HUES64 (cell line): Measurements from ENCODE around the gene HDAC10.
A peak's percentile ranks its signal among the peaks of the same experiment; 100 is the strongest.
"Not testable (repeated sequence)": the region's sequence is repeated elsewhere in the genome, so short reads cannot be mapped to it uniquely, and the experiment has no call there.

Experiments used
- H3K27ac ChIP-seq: 2 replicates; pipeline ENCODE4 v1.7.0; 2013; ENCODE audit warnings: low read depth, low read length, inconsistent platforms
- H3K27me3 ChIP-seq: 2 replicates; pipeline ENCODE4 v1.6.1; 2013; ENCODE audit warnings: mild to moderate bottlenecking, low read length; ENCODE audit not compliant: insufficient read depth
- H3K36me3 ChIP-seq: 2 replicates; pipeline ENCODE4 v1.6.1; 2013; ENCODE audit warnings: mild to moderate bottlenecking, low read length; ENCODE audit not compliant: insufficient read depth
- H3K4me1 ChIP-seq: 2 replicates; pipeline ENCODE4 v1.6.1; 2013; ENCODE audit warnings: mild to moderate bottlenecking, low read length, moderate library complexity; ENCODE audit not compliant: insufficient read depth
- H3K4me3 ChIP-seq: 2 replicates; pipeline ENCODE4 v1.5.1; 2013; ENCODE audit warnings: mild to moderate bottlenecking, low read length, moderate library complexity
- H3K9ac ChIP-seq: 2 replicates; pipeline ENCODE4 v1.6.1; 2013; ENCODE audit warnings: mild to moderate bottlenecking, low read depth, low read length
- H3K9me3 ChIP-seq: 2 replicates; pipeline ENCODE4 v1.6.1; 2013; ENCODE audit warnings: low read depth, low read length; ENCODE audit not compliant: insufficient read depth
- WGBS: fragments of 150-250, 120-280 bp; methylation state at CpG from one replicate; pipeline ENCODE4 v1.1.7; 2013; ENCODE audit warnings: missing lambda C conversion rate; 5-methylcytosine and 5-hydroxymethylcytosine counted together

Gene HDAC10

DNA sequence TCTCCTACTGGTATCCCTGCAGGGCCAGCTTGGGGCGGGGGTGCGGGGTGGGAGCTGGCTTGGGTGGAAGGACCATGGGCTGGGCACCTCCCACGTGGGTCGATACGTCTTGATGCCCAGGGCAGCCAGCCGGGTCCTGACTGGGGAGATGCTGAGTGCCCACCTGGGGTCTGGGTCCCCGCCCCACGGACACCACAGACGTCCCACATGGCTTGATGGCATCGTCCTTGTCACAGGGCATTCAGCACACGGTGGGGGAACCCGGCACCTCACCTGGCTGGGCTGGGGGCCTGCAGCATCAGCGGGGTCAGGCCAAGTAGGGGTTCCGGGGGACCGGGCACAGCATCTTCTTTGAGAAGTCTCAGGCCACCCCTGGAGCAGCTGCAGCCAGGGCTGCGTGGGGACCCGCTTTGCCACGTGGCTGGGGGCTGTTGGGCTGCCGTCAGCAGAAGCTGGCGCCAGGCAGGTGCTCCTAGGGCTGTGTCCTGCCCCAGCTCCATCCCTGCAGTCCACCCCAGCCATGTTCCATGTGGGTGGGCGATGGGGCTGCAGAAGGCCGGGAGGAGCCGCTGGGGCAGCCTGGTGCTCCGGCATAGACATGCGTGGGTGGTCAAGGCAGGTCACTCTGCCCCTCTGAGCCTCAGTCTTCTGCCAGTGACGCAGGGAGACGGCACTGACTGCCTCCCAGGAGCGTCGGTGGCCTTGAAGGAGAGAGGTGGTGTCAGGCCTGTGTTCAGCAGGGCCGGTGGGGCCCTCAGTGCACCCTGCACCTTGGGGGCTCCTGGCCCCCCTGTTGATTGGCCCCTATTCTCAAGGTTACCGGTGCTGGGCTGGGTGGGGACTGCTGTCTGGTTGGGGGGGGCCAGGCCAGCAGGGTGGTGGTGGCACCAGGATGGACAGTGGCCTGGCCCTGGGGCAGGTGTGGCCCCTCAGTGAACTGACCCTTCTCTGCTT lies 41.8 kb downstream of the HDAC10 start:
- Histone ChIP-seq H3K4me3 (no peak overlapping the region), H3K36me3 (peaks cover 51% of the 10 kb centered on the region), H3K9me3 (no peaks in the 10 kb centered on the region), H3K27me3 (no peaks in the 10 kb centered on the region), H3K27ac (no peak overlapping the region), H3K4me1 (no peaks in the 10 kb centered on the region; the same call in 1 of the 2 replicates), H3K9ac (no peak overlapping the region)
- WGBS = 92% methylated on average over 31 of the region's 31 CpGs

DNA sequence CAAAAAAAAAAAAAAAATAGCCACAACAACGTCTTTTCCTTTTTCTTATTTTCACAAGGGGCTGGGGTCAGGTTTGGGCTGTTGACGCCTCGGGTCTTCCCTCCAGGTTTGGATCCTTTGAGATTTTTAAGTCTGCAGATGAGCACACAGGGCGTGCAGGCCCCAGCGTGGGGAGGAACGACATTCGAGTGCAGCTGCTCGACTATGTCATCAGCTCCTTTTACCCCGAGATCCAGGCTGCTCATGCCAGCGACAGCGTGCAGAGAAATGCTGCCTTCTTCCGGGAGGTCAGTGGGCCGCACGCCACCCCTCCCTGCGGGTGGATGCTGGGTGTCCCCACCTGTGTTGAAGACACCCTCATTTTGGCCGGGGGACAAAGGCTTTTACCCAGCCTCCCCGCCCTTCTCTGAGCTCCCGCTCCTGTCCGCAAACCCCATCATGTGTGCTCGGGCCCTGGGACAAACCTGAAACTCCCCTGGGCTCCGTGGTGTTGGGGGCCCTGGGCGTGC lies 42.6 kb downstream of the HDAC10 start:
- Histone ChIP-seq H3K36me3 (peaks cover 52% of the 10 kb centered on the region), H3K9ac (no peak overlapping the region)

DNA sequence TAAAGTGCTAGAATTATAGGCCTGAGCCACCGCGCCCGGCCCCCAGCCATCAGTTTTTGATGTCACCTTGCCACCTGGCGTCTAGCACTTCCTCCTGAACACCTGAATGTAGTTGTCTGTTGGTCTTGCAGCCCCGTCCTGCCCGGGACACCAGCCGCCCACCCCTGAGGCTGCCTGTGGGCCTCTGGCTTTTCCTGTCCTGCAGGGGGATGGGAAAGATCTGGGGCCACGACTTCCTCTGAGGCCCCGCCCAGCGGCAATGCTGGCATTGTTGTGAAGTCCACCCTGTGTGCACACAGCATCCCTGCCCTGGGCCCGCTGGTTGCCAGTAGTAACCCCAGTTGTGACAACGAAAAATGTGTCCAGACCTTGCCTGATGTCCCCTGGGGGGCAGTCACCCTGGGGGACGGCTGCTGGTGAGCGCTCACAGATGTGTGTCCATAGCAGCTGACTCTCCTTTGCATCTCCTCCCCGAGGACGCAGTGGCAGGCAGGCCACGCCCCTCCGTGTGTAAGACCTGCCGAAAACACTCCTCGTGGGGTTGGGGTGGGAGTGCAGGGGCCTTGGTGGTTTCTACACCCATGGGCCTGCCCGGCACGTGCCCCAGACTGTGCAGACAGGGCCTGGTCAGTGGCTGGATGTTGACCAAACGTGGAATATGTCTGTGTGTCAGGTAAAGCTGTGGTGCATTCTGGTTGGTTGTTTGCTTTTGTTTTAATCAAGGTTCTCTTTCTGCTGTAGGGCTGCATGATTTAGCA lies 43.5 kb downstream of the HDAC10 start:
- no peak overlapping the region for H3K27ac ChIP-seq
- peaks cover 51% of the 10 kb centered on the region for H3K36me3 ChIP-seq
- no peaks in the 10 kb centered on the region for H3K27me3 ChIP-seq
- 0 out of 2 replicates have a peak, but pooled peaks cover 3% of the 10 kb centered on the region for H3K9me3 ChIP-seq
- no peaks in the 10 kb centered on the region; the same call in 1 of the 2 replicates for H3K4me1 ChIP-seq
- WGBS = 90% methylated on average over 23 of the region's 23 CpGs
- no peak overlapping the region for H3K4me3 ChIP-seq
- no peak overlapping the region for H3K9ac ChIP-seq

More for the DNA sequence above, 42.6 kb downstream of the HDAC10 start:
- no peaks in the 10 kb centered on the region; the same call in 1 of the 2 replicates for H3K4me1 ChIP-seq
- no peak overlapping the region for H3K27ac ChIP-seq
- WGBS = 94% methylated on average over 22 of the region's 22 CpGs
- H3K27me3 ChIP-seq = no peaks in the 10 kb centered on the region
- H3K4me3 ChIP-seq = no peak overlapping the region
- H3K9me3 ChIP-seq = no peaks in the 10 kb centered on the region

DNA sequence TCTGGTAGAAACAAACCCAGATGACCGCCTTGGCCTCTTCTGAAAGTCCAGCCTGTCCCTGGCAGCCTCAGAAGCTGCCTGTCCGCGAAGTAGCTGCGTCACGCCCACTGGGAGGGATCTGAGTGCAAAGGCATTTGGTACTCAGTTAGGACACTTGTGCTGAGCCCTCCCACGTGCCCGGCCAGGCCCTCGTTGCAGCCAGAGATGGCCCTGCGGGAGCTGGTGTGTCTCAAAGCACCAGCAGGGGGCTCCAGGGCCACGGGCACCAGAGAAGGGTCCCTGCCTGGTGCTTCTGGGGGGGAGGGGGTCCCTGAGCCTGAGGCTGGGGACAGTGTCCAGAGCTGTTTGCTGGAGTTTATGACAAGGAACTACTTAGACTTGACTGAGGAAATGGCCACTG lies 44.5 kb downstream of the HDAC10 start:
- Histone ChIP-seq H3K9me3 (0 out of 2 replicates have a peak, but pooled peaks cover 3% of the 10 kb centered on the region), H3K4me3 (no peak overlapping the region), H3K9ac (no peak overlapping the region), H3K27ac (no peak overlapping the region), H3K4me1 (no peaks in the 10 kb centered on the region; the same call in 1 of the 2 replicates), H3K36me3 (peaks cover 43% of the 10 kb centered on the region), H3K27me3 (peaks cover 4% of the 10 kb centered on the region)
- 62% methylated on average over 10 of the region's 10 CpGs for WGBS

DNA sequence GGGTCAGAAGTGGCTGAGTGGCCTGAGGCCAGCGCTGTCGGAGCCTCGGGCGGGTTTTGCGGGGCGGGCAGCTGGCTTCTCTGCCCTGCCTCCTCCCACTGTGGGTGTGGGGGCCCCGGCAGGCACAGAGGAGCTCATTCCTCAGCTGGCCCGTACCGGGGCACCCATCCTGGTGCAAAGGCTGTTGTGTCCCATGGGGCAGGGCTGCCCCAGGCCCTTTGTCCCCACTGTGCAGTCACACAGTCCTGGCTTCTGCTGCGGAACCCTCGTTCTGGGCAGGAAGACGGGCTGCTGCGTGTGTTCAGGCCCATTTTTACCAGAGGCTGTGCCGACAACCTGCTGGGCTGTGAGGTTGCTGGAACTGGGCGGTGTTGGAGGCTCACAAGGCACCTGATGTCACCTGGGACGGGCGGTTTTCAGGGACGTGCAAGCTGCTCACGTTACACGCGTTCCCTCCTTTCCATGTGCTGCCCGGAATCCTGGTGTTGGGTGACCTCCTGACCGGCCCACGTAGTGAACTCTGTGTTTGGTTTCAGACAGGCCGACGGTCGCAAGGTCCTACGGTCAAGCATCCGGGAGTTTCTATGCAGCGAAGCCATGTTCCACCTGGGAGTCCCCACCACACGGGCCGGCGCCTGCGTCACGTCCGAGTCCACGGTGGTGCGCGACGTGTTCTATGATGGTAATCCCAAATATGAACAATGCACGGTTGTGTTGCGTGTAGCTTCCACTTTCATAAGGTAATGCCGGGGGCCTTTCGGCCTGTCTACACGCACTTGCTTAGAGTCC lies 45.1 kb downstream of the HDAC10 start:
- no peak overlapping the region for H3K27ac ChIP-seq
- H3K4me3 ChIP-seq = no peak overlapping the region
- peaks cover 38% of the 10 kb centered on the region for H3K36me3 ChIP-seq
- H3K4me1 ChIP-seq = no peaks in the 10 kb centered on the region; the same call in 1 of the 2 replicates
- peaks cover 6% of the 10 kb centered on the region for H3K27me3 ChIP-seq
- 94% methylated on average over 45 of the region's 45 CpGs for WGBS
- H3K9ac ChIP-seq = no peak overlapping the region
- H3K9me3 ChIP-seq = 0 out of 2 replicates have a peak, but pooled peaks cover 3% of the 10 kb centered on the region

DNA sequence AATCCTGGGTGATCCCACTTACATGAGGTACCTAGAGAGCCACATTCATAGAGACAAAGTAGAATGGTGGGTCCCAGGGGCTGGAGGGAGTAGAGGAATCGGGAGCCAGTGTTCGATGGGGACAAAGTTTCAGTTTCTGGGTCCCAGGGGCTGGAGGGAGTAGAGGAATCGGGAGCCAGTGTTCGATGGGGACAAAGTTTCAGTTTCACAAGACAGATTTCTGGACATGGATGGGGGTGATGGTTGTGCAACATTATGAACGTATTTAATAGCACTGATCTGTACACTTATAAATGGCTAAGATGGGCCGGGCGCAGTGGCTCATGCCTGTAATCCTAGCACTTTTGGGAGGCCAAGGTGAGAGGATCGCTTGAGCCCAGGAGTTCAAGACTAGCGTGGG lies 46.1 kb downstream of the HDAC10 start:
- not testable (repeated sequence) for H3K27ac ChIP-seq

DNA sequence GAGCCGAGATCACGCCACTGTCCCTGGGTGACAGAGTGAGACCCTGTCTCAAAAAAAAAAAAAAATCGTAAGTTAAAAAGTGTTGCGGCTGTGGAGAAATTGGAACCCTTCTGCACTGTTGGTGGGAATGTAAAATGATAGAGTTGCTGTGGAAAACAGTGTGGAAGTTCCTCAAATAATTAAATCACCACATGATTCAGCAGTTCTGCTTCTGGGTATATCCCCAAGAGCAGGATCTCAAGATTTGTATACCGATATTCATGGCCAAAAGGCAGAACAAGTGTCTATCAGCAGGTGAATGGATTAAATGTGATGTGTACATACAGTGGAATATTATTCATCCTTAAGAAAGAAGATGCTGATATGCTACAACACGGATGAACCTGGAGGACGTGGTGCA lies 46.5 kb downstream of the HDAC10 start:
- Histone ChIP-seq H3K4me1 (no peaks in the 10 kb centered on the region; the same call in 1 of the 2 replicates), H3K4me3 (no peak overlapping the region), H3K9me3 (0 out of 2 replicates have a peak, but pooled peaks cover 3% of the 10 kb centered on the region), H3K27me3 (peaks cover 6% of the 10 kb centered on the region), H3K36me3 (peaks cover 27% of the 10 kb centered on the region), H3K27ac (no peak overlapping the region), H3K9ac (no peak overlapping the region)
- 94% methylated on average over 7 of the region's 7 CpGs for WGBS

More for the DNA sequence above, 46.1 kb downstream of the HDAC10 start:
- not testable (repeated sequence) for H3K9ac ChIP-seq, H3K4me1 ChIP-seq, H3K27me3 ChIP-seq, H3K4me3 ChIP-seq, H3K9me3 ChIP-seq
- 96% methylated on average over 9 of the region's 9 CpGs for WGBS
- peaks cover 28% of the 10 kb centered on the region for H3K36me3 ChIP-seq

DNA sequence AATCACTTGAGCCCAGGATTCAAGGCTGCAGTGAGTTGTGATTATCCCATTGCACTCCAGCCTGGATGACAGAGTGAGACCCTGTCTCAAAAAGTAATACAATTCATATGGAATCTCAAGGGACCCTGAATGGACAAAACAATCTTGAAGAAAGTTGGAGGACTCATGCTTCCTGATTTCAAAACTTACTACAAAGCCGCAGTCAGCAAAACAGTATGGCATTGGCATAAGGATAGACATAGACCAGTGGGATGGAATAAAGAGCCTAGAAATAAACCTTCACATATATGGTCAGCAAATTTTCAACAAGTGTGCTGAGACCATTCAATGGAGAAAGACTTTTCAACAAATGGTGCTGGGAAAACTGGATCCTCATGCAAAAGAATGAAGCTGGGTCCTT lies 47.8 kb downstream of the HDAC10 start:
- WGBS = 93% methylated on average over 1 of the region's 1 CpG
- H3K27me3 ChIP-seq = peaks cover 6% of the 10 kb centered on the region
- H3K9me3 ChIP-seq = 0 out of 2 replicates have a peak, but pooled peaks cover 3% of the 10 kb centered on the region
- H3K4me3 ChIP-seq = no peak overlapping the region
- H3K27ac ChIP-seq = no peak overlapping the region
- H3K36me3 ChIP-seq = peaks cover 26% of the 10 kb centered on the region
- H3K9ac ChIP-seq = no peak overlapping the region
- no peaks in the 10 kb centered on the region; the same call in 1 of the 2 replicates for H3K4me1 ChIP-seq

DNA sequence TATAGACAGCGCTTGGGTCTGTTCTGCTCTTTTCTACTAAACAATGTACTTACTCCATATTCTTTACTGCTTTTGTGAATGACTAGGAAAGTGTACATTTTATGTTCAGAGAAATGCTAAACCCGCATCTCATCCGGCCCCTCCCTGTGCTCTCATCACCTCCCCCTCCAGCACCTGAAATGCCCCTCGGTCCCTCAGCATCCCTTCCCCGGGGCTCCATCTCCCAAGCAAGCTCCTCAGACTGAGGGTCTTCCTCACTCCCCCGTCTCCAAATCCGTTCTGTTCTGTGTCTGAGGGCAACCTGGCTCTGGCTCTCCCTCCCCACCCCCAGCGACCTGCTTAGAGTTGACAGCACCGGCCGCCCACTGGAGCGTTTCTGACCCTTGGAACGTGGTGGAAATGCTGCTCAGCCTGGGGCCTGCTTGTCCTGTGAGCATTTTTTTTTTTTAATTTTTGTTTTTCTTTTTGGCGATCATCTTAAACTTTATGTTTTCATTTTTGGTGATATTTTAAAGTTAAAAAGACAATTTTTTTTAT lies 48.9 kb downstream of the HDAC10 start:
- H3K9me3 ChIP-seq = 0 out of 2 replicates have a peak, but pooled peaks cover 3% of the 10 kb centered on the region
- peak overlapping the region; percentile 77 for H3K4me3 ChIP-seq
- H3K27ac ChIP-seq = no peak overlapping the region
- peak overlapping the region; percentile 82 for H3K9ac ChIP-seq
- WGBS = 77% methylated on average over 13 of the region's 13 CpGs
- peaks cover 28% of the 10 kb centered on the region for H3K36me3 ChIP-seq
- peaks cover 6% of the 10 kb centered on the region for H3K27me3 ChIP-seq
- no peaks in the 10 kb centered on the region; the same call in 1 of the 2 replicates for H3K4me1 ChIP-seq
